Neural progenitor cell (in vitro differentiated cells): ENCODE data around the gene C11orf98.

Experiments used
- EZH2 ChIP-seq: fragments of 200-600 bp; sonication (generic); IDR thresholded peaks from 2 replicates; pipeline ENCODE4 v1.6.1; 2017; ENCODE audit warnings: antibody characterized with exemption, mild to moderate bottlenecking, moderate library complexity
- EZH2phosphoT487 ChIP-seq: fragments of 200-600 bp; sonication (generic); IDR thresholded peaks from 2 replicates; pipeline ENCODE4 v1.6.1; 2017; ENCODE audit warnings: antibody characterized with exemption
- TF ChIP-seq, protein P1 (sequence below): fragments of 200-600 bp; sonication (generic); IDR thresholded peaks from 2 replicates; pipeline ENCODE4 v1.5.1; 2017; ENCODE audit warnings: antibody characterized with exemption, mild to moderate bottlenecking

GRCh38 chr11:62678433-62678769 is 13.4 kb upstream of the C11orf98 start:
- TF ChIP-seq, protein P1, sequence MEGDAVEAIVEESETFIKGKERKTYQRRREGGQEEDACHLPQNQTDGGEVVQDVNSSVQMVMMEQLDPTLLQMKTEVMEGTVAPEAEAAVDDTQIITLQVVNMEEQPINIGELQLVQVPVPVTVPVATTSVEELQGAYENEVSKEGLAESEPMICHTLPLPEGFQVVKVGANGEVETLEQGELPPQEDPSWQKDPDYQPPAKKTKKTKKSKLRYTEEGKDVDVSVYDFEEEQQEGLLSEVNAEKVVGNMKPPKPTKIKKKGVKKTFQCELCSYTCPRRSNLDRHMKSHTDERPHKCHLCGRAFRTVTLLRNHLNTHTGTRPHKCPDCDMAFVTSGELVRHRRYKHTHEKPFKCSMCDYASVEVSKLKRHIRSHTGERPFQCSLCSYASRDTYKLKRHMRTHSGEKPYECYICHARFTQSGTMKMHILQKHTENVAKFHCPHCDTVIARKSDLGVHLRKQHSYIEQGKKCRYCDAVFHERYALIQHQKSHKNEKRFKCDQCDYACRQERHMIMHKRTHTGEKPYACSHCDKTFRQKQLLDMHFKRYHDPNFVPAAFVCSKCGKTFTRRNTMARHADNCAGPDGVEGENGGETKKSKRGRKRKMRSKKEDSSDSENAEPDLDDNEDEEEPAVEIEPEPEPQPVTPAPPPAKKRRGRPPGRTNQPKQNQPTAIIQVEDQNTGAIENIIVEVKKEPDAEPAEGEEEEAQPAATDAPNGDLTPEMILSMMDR: no peak
- no peak for TF ChIP-seq EZH2
- no peak for TF ChIP-seq EZH2phosphoT487
